ENCODE results near the gene TEAD1. TPM values are rescaled to one million over a fixed set of nuclear protein-coding genes. Genes with fewer than 3 reads are reported as not detected.

Gene TEAD1
- total RNA-seq, 6 donors from 2014 or later: 53.5 to 141 (median 80.2) TPM

- Histone ChIP-seq H3K36me3 (no peaks in the 10 kb centered on the region), H3K27ac (no peak overlapping the region), H3K4me3 (no peak overlapping the region), H3K4me1 (peaks cover 15 to 46% (median 38%) of the 10 kb centered on the region in 4 donors), H3K9me3 (no peaks in the 10 kb centered on the region), H3K27me3 (no peaks in the 10 kb centered on the region)
- 78 to 81% methylated on average over 10 of the region's 10 CpGs for WGBS, 2 donors
- TF ChIP-seq POLR2A (IDR thresholded peaks at IDR 0.05): no peak
- TF ChIP-seq CTCF (IDR thresholded peaks at IDR 0.05): no peak
- no peak for TF ChIP-seq EP300 (IDR thresholded peaks at IDR 0.05)
- TF ChIP-seq POLR2AphosphoS5 (IDR thresholded peaks at IDR 0.05): no peak
- ATAC-seq (ENCODE audit: low FRiP score in 2 of 2) (no peak), DNase-seq (no peak)
These were observed 8.7 kb downstream of the TEAD1 start for GRCh38 chr11:12682737-12683500.

- Histone ChIP-seq H3K27me3 (no peaks in the 10 kb centered on the region), H3K4me3 (no peak overlapping the region), H3K36me3 (no peaks in the 10 kb centered on the region), H3K9me3 (no peaks in the 10 kb centered on the region), H3K27ac (no peak overlapping the region), H3K4me1 (peaks cover 11 to 50% (median 37%) of the 10 kb centered on the region in 4 donors)
- TF ChIP-seq EP300 (IDR thresholded peaks at IDR 0.05) (no peak), CTCF (IDR thresholded peaks at IDR 0.05) (no peak), POLR2A (IDR thresholded peaks at IDR 0.05) (no peak), POLR2AphosphoS5 (IDR thresholded peaks at IDR 0.05) (no peak)
- DNase-seq: no peak
- WGBS, 2 donors: 49 to 69% methylated on average over 5 of the region's 5 CpGs
- no peak for ATAC-seq (ENCODE audit: low FRiP score in 2 of 2)
These were observed 9.7 kb downstream of the TEAD1 start for GRCh38 chr11:12683874-12684273.

GRCh38 chr11:12684315-12684714 lies 10.1 kb downstream of the TEAD1 start:
- Histone ChIP-seq H3K9me3 (no peaks in the 10 kb centered on the region), H3K4me1 (peaks cover 14 to 52% (median 37%) of the 10 kb centered on the region in 4 donors), H3K4me3 (no peak overlapping the region), H3K27me3 (no peaks in the 10 kb centered on the region), H3K27ac (no peak overlapping the region), H3K36me3 (no peaks in the 10 kb centered on the region)
- ATAC-seq (ENCODE audit: low FRiP score in 2 of 2): no peak
- WGBS, 2 donors: 79 to 82% methylated on average over 4 of the region's 4 CpGs
- no peak for DNase-seq
- TF ChIP-seq POLR2A (IDR thresholded peaks at IDR 0.05) (no peak), EP300 (IDR thresholded peaks at IDR 0.05) (no peak), POLR2AphosphoS5 (IDR thresholded peaks at IDR 0.05) (no peak), CTCF (IDR thresholded peaks at IDR 0.05) (no peak)

GRCh38 chr11:12684816-12685215 lies 10.6 kb downstream of the TEAD1 start:
- no peak overlapping the region for H3K4me3 ChIP-seq
- no peak for TF ChIP-seq CTCF (IDR thresholded peaks at IDR 0.05)
- TF ChIP-seq POLR2A (IDR thresholded peaks at IDR 0.05): no peak
- TF ChIP-seq EP300 (IDR thresholded peaks at IDR 0.05): no peak
- TF ChIP-seq POLR2AphosphoS5 (IDR thresholded peaks at IDR 0.05): no peak
- DNase-seq (peak in 1 of 2 donors; percentile 42), ATAC-seq (ENCODE audit: low FRiP score in 2 of 2) (no peak)
- H3K27me3 ChIP-seq: no peaks in the 10 kb centered on the region
- no peaks in the 10 kb centered on the region for H3K9me3 ChIP-seq
- peaks cover 14 to 47% (median 37%) of the 10 kb centered on the region in 4 donors for H3K4me1 ChIP-seq
- 65 to 100% methylated on average over 1 of the region's 1 CpG for WGBS, 2 donors
- no peak overlapping the region for H3K27ac ChIP-seq
- no peaks in the 10 kb centered on the region for H3K36me3 ChIP-seq

GRCh38 chr11:12685229-12685628 lies 11.0 kb downstream of the TEAD1 start:
- Histone ChIP-seq H3K4me1 (peaks cover 14 to 46% (median 36%) of the 10 kb centered on the region in 4 donors), H3K36me3 (no peaks in the 10 kb centered on the region), H3K27ac (no peak overlapping the region), H3K9me3 (no peaks in the 10 kb centered on the region), H3K4me3 (no peak overlapping the region), H3K27me3 (no peaks in the 10 kb centered on the region)
- TF ChIP-seq CTCF (IDR thresholded peaks at IDR 0.05): no peak
- no peak for TF ChIP-seq POLR2AphosphoS5 (IDR thresholded peaks at IDR 0.05)
- TF ChIP-seq POLR2A (IDR thresholded peaks at IDR 0.05): no peak
- no peak for TF ChIP-seq EP300 (IDR thresholded peaks at IDR 0.05)
- DNase-seq: no peak
- WGBS, 2 donors: 85% methylated on average over 3 of the region's 3 CpGs
- no peak for ATAC-seq (ENCODE audit: low FRiP score in 2 of 2)
